Heart left ventricle (tissue), 13 donors: ENCODE measurements around the gene EXOSC5.

Experiments
- CTCF ChIP-seq, 12 donors: fragments of 200-600 bp; sonication (generic) in 4 of 12; IDR thresholded peaks; one replicate each; pipeline versions ENCODE4 v1.5.0 to v1.8.0; 2018 to 2022; ENCODE audit warnings: antibody characterized with exemption in 12 of 12, mild to moderate bottlenecking in 5 of 12
- POLR2A ChIP-seq, 2 donors: fragments of 450-650 bp; IDR thresholded peaks; one replicate each; pipeline ENCODE4 v1.6.1; 2017; ENCODE audit warnings: antibody characterized with exemption in 2 of 2, mild to moderate bottlenecking in 2 of 2, moderate library complexity in 2 of 2
- donor health status: ischemic (EF 13 %, LVEDD 7.1; RV severe dilation, severe dysfunction).
- donor health status: DM: no; HTN: yes; CAD: no.
- donor health status: DM: no; HTN: no; CAD: no.
- donor health status: ischemic (EF 25% LVEDD 6.9; RV normal size, moderate dysfunction).
- donor health status: ischemic (EF 25% LVEDD 5.7; RV mildly dilated, moderate dysfunction).
- donor health status: ischemic (EF 35%, LVEDD 5.7; RV mildly dilated, moderate dysfunction).
- donor health status: nonischemic (EF 11% LVEDD 7.7; RV severe dilation, severe dysfunction).
- donor health status: DM: yes; HTN: yes; CAD: no.
- donor health status: PGD.
- donor health status: ischemic (EF 29% LVEDD 5.4; RV normal size, mild dysfunction).
- donor health status: nonischemic (EF 23%, LVEDD 6.1; RV moderate dilation, normal function).

GRCh38 chr19:41402010-41402409 lies 4.9 kb upstream of the EXOSC5 start:
- no peak for TF ChIP-seq CTCF (IDR thresholded peaks at IDR 0.05)
- no peak for TF ChIP-seq POLR2A (IDR thresholded peaks at IDR 0.05)
